Astrocyte (in vitro differentiated cells and primary cell): ENCODE data around the gene HOXD9. TPM values are rescaled to one million over a fixed set of nuclear protein-coding genes. Genes with fewer than 3 reads are reported as not detected.

Experiments used
- DNase-seq: peaks from one replicate; pipeline ENCODE4 v3.0.0-alpha.2; 2010; ENCODE audit warnings: low read depth
- FAIRE-seq: peaks from 2 replicates; lab custom pipeline; 2011; peaks lifted over from hg19 to GRCh38; lab: Jason Lieb, UNC
- H2AFZ ChIP-seq: 2 replicates; pipeline ENCODE4 v1.6.0; 2012; ENCODE audit warnings: low read depth, low read length, inconsistent platforms
- H3K27ac ChIP-seq: 2 replicates; pipeline ENCODE4 v1.5.1; 2011; ENCODE audit warnings: low read depth, low read length, inconsistent platforms
- H3K27me3 ChIP-seq: 2 replicates; pipeline ENCODE4 v1.6.0; 2011; ENCODE audit warnings: low read length, inconsistent platforms; ENCODE audit not compliant: insufficient read depth
- H3K36me3 ChIP-seq: 2 replicates; pipeline ENCODE4 v1.5.1; 2011; ENCODE audit warnings: low read length, inconsistent platforms; ENCODE audit not compliant: insufficient read depth
- H3K4me1 ChIP-seq: 2 replicates; pipeline ENCODE4 v1.5.1; 2011; ENCODE audit warnings: low read length, inconsistent platforms; ENCODE audit not compliant: insufficient read depth
- H3K4me2 ChIP-seq: 2 replicates; pipeline ENCODE4 v1.6.0; 2012; ENCODE audit warnings: low read length, inconsistent platforms
- H3K4me3 ChIP-seq: 2 replicates; pipeline ENCODE4 v1.5.1; 2011; ENCODE audit warnings: low read depth, mild to moderate bottlenecking, low read length, inconsistent platforms; ENCODE audit not compliant: insufficient read depth
- H3K79me2 ChIP-seq: 2 replicates; pipeline ENCODE4 v1.6.0; 2012; ENCODE audit warnings: mild to moderate bottlenecking, low read length, inconsistent platforms; ENCODE audit not compliant: insufficient read depth
- H3K9ac ChIP-seq: 2 replicates; pipeline ENCODE4 v1.6.0; 2012; ENCODE audit warnings: mild to moderate bottlenecking, low read length, inconsistent platforms
- H3K9me3 ChIP-seq: 2 replicates; pipeline ENCODE4 v1.5.1; 2012; ENCODE audit warnings: low read depth, mild to moderate bottlenecking, low read length, inconsistent platforms; ENCODE audit not compliant: insufficient read depth
- H4K20me1 ChIP-seq: 2 replicates; pipeline ENCODE4 v1.6.0; 2012; ENCODE audit warnings: low read length, inconsistent platforms; ENCODE audit not compliant: insufficient read depth
- H3K27ac Mint-ChIP-seq: one replicate; pipeline ENCODE4 v1.8.0; 2021; ENCODE audit warnings: mild to moderate bottlenecking, mixed read lengths; ENCODE audit not compliant: unreplicated experiment
- H3K27me3 Mint-ChIP-seq: one replicate; pipeline ENCODE4 v1.8.0; 2021; ENCODE audit warnings: low read depth, mixed read lengths; ENCODE audit not compliant: unreplicated experiment
- H3K36me3 Mint-ChIP-seq: one replicate; pipeline ENCODE4 v1.8.0; 2021; ENCODE audit warnings: low read depth, mixed read lengths; ENCODE audit not compliant: unreplicated experiment
- H3K4me1 Mint-ChIP-seq: one replicate; pipeline ENCODE4 v1.8.0; 2021; ENCODE audit warnings: low read depth, mixed read lengths; ENCODE audit not compliant: unreplicated experiment
- H3K4me3 Mint-ChIP-seq: one replicate; pipeline ENCODE4 v1.8.0; 2021; ENCODE audit warnings: mild to moderate bottlenecking, moderate library complexity, mixed read lengths; ENCODE audit not compliant: unreplicated experiment
- H3K9me3 Mint-ChIP-seq: one replicate; pipeline ENCODE4 v1.8.0; 2021; ENCODE audit warnings: mild to moderate bottlenecking, mixed read lengths; ENCODE audit not compliant: unreplicated experiment
- CTCF ChIP-seq: IDR thresholded peaks from 2 replicates; pipeline ENCODE4 v1.5.1; 2011; ENCODE audit warnings: low read depth, mild to moderate bottlenecking, inconsistent platforms, low read length, moderate library complexity; ENCODE audit not compliant: insufficient read depth
- EZH2 ChIP-seq: IDR thresholded peaks from 2 replicates; pipeline ENCODE4 v1.6.1; 2012; ENCODE audit warnings: mild to moderate bottlenecking, low read length, inconsistent platforms; ENCODE audit not compliant: insufficient read depth
- total RNA-seq: library from RNA; stranded (reverse); gene quantifications from 2 replicates; pipeline ENCODE4 v1.2.1, GENCODE V29; 2021

The HOXD9 gene
- total RNA-seq, 1 donor from 2014 or later: not detected

- Mint-ChIP-seq H3K27me3 (peaks cover 85% of the 10 kb centered on the region), H3K36me3 (peaks cover 3% of the 10 kb centered on the region), H3K27ac (peak overlapping the region; percentile 66), H3K4me1 (peaks cover 4% of the 10 kb centered on the region), H3K4me3 (peak overlapping the region; percentile 74), H3K9me3 (peaks cover 25% of the 10 kb centered on the region)
- Histone ChIP-seq H3K36me3 (no peaks in the 10 kb centered on the region), H3K27ac (no peak overlapping the region), H2AFZ (peak overlapping the region; percentile 55), H3K4me3 (peak overlapping the region; percentile 35), H4K20me1 (peaks cover 5% of the 10 kb centered on the region), H3K27me3 (peaks cover 95% of the 10 kb centered on the region), H3K9ac (no peak overlapping the region), H3K4me1 (peaks cover 7% of the 10 kb centered on the region), H3K4me2 (peak overlapping the region; percentile 76), H3K79me2 (no peaks in the 10 kb centered on the region), H3K9me3 (peaks cover 17% of the 10 kb centered on the region)
- FAIRE-seq (no peak), DNase-seq (no peak)
- TF ChIP-seq EZH2: peak; percentile 74
- TF ChIP-seq CTCF: peak; percentile 61
These were observed 25.3 kb upstream of the HOXD9 start for GRCh38 chr2:176096986-176097819.

- peak overlapping the region; percentile 66 for H3K27ac Mint-ChIP-seq
- Histone ChIP-seq H2AFZ (no peak overlapping the region), H3K36me3 (no peaks in the 10 kb centered on the region), H3K9ac (no peak overlapping the region), H3K4me2 (peak overlapping the region; percentile 76), H3K9me3 (peaks cover 21% of the 10 kb centered on the region), H3K27me3 (peaks cover 100% of the 10 kb centered on the region), H4K20me1 (peaks cover 5% of the 10 kb centered on the region), H3K79me2 (no peaks in the 10 kb centered on the region), H3K4me1 (peaks cover 7% of the 10 kb centered on the region), H3K27ac (no peak overlapping the region), H3K4me3 (no peak overlapping the region)
- no peak for DNase-seq
- H3K4me3 Mint-ChIP-seq: peak overlapping the region; percentile 74
- H3K4me1 Mint-ChIP-seq: peaks cover 4% of the 10 kb centered on the region
- H3K9me3 Mint-ChIP-seq: peaks cover 27% of the 10 kb centered on the region
- H3K36me3 Mint-ChIP-seq: peaks cover 3% of the 10 kb centered on the region
- no peak for FAIRE-seq
- peaks cover 92% of the 10 kb centered on the region for H3K27me3 Mint-ChIP-seq
- TF ChIP-seq EZH2 (peak; percentile 63), CTCF (no peak)
These were observed 24.6 kb upstream of the HOXD9 start for GRCh38 chr2:176097820-176098365.
